B cell (primary cell): ENCODE results near the gene CCR5AS.

Experiments
- ATAC-seq: fragments of 200-7000 bp; cut with Tn5 transposase; one replicate; pipeline ENCODE4 v1.10.0; 2021; ENCODE audit warnings: low read depth, mild to moderate bottlenecking, moderate number of reproducible peaks, moderate library complexity
- CTCF ChIA-PET: fragments of 350-600 bp; sonication (Branson Sonifier 250); formaldehyde crosslinking; loops from one replicate; lab custom pipeline; 2021; ENCODE audit warnings: antibody characterized with exemption, inconsistent platforms; lab: Charles Lee
- POLR2A ChIA-PET: fragments of 350-600 bp; sonication (Branson Sonifier 250); formaldehyde crosslinking; loops from one replicate; lab custom pipeline; 2021; ENCODE audit warnings: antibody characterized with exemption; lab: Charles Lee
- DNase-seq: peaks from one replicate; pipeline ENCODE4 v3.0.0; 2013
- H2AFZ ChIP-seq: 2 replicates; pipeline ENCODE4 v1.6.1; 2012; ENCODE audit warnings: mild to moderate bottlenecking, low read depth, low read length; ENCODE audit not compliant: insufficient read depth, poor library complexity, severe bottlenecking
- H3K27ac ChIP-seq, 2 donors: 1 replicate in 1 of 2; 2 replicates in 1 of 2; pipeline ENCODE4 v1.5.1; 2012 to 2013; ENCODE audit warnings: low read length in 2 of 2, mild to moderate bottlenecking in 2 of 2, moderate library complexity in 1 of 2
- H3K27me3 ChIP-seq, 4 experiments: fragments of 200-600 bp in 1 of 4; sonication (generic) in 1 of 4; replicated peaks in 1 of 4; 1 replicate in 2 of 4; 2 replicates in 2 of 4; pipeline versions ENCODE4 v1.6.1 to v1.7.0; 2013 to 2016; ENCODE audit warnings: low read length in 3 of 4, mild to moderate bottlenecking in 2 of 4, mixed read lengths in 1 of 4, moderate library complexity in 1 of 4; ENCODE audit not compliant: insufficient read depth in 4 of 4, control insufficient read depth in 3 of 4; ENCODE audit errors: control extremely low read depth in 1 of 4
- H3K36me3 ChIP-seq, 2 experiments: replicated peaks in 1 of 2; 1 replicate in 1 of 2; 2 replicates in 1 of 2; pipeline versions ENCODE4 v1.6.1 to v1.7.1; 2013; ENCODE audit warnings: low read length in 1 of 2; ENCODE audit not compliant: insufficient read depth in 2 of 2, control insufficient read depth in 1 of 2; ENCODE audit errors: control extremely low read depth in 1 of 2, extremely low read depth in 1 of 2
- H3K4me1 ChIP-seq, 2 donors: fragments of 200-600 bp in 1 of 2; sonication (generic) in 1 of 2; 1 replicate in 1 of 2; 2 replicates in 1 of 2; pipeline versions ENCODE4 v1.5.1 to v1.6.1; 2013 to 2017; ENCODE audit warnings: low read length in 2 of 2; ENCODE audit not compliant: control insufficient read depth in 2 of 2, insufficient read depth in 2 of 2
- H3K4me2 ChIP-seq: replicated peaks from 2 replicates; pipeline ENCODE3; 2012; ENCODE audit warnings: mild to moderate bottlenecking, low read depth, low read length; ENCODE audit not compliant: poor library complexity, severe bottlenecking
- H3K4me3 ChIP-seq, 5 experiments: fragments of 200-600 bp in 1 of 5; sonication (generic) in 1 of 5; 1 replicate in 3 of 5; 2 replicates in 2 of 5; pipeline versions ENCODE4 v1.5.1 to v1.7.0; 2011 to 2016; ENCODE audit warnings: low read length in 4 of 5, mild to moderate bottlenecking in 4 of 5, low read depth in 2 of 5, control low read depth in 1 of 5, moderate library complexity in 1 of 5; ENCODE audit not compliant: insufficient read depth in 1 of 5; ENCODE audit errors: control extremely low read depth in 1 of 5, extremely low read depth in 1 of 5
- H3K79me2 ChIP-seq: fragments of 200-600 bp; sonication (generic); one replicate; pipeline ENCODE4 v1.6.0; 2016; ENCODE audit warnings: low read length; ENCODE audit not compliant: control insufficient read depth, insufficient read depth
- H3K9ac ChIP-seq: fragments of 200-600 bp; sonication (generic); 2 replicates; pipeline ENCODE4 v1.6.1; 2017; ENCODE audit warnings: mild to moderate bottlenecking, low read length, moderate library complexity
- H3K9me3 ChIP-seq, 3 donors: one replicate each; pipeline versions ENCODE4 v1.6.1 to v1.7.1; 2013; ENCODE audit warnings: low read length in 2 of 3; ENCODE audit not compliant: control insufficient read depth in 2 of 3, insufficient read depth in 1 of 3; ENCODE audit errors: control extremely low read depth in 1 of 3
- H4K20me1 ChIP-seq: 2 replicates; pipeline ENCODE4 v1.6.0; 2012; ENCODE audit warnings: mild to moderate bottlenecking, low read length; ENCODE audit not compliant: insufficient read depth, control insufficient read depth, poor library complexity, severe bottlenecking
- H3K27ac Mint-ChIP-seq: one replicate; pipeline ENCODE4 v1.8.0; 2021; ENCODE audit warnings: mixed read lengths
- H3K27me3 Mint-ChIP-seq: one replicate; pipeline ENCODE4 v1.8.0; 2021; ENCODE audit warnings: mixed read lengths
- H3K4me1 Mint-ChIP-seq: one replicate; pipeline ENCODE4 v1.8.0; 2021; ENCODE audit warnings: mixed read lengths
- H3K4me3 Mint-ChIP-seq: one replicate; pipeline ENCODE4 v1.8.0; 2021; ENCODE audit warnings: mixed read lengths
- H3K9me3 Mint-ChIP-seq: one replicate; pipeline ENCODE4 v1.8.0; 2022; ENCODE audit warnings: mixed read lengths; ENCODE audit not compliant: insufficient read depth
- EZH2 ChIP-seq: IDR thresholded peaks from 2 replicates; pipeline ENCODE4 v1.6.1; 2012; ENCODE audit warnings: borderline replicate concordance, low read depth, mild to moderate bottlenecking, moderate library complexity, low read length; ENCODE audit not compliant: insufficient read depth, poor library complexity, severe bottlenecking
- WGBS: methylation state at CpG from one replicate; pipeline ENCODE4 v1.1.5; 2013; ENCODE audit warnings: missing lambda C conversion rate; ENCODE audit not compliant: insufficient coverage; 5-methylcytosine and 5-hydroxymethylcytosine counted together
- intact Hi-C: fragments of 100-400 bp; cut with micrococcal nuclease; formaldehyde crosslinking; loops from one replicate; pipeline ENCODE4 v1.10.0; 2022
- TF ChIP-seq, protein P1 (sequence below): fragments of 200-600 bp; IDR thresholded peaks from one replicate; pipeline ENCODE4 v1.8.0; 2022; ENCODE audit warnings: antibody characterized with exemption, mild to moderate bottlenecking

The CCR5AS gene

DNA sequence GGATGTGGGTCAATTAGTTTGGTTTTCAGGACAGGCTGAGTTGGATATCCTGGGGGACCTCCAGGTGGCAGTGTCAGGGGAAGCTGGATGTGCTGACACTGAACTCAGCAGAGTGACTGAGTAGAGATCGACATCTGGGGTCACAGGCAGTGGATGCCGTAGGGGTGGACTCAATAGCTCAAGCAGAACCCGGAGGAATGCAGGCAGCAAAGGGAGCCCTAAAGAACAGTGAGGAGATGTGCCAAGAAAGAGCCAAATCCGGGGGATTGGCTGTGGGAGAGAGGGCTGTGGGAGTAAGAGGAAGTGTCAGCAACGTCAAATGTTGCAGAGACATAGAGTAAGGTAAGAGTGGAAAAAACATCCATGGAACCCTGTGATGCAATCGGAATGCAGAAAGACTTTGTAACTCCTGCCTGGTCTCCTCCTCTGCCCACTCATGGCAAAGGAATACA lies 11.6 kb downstream of the CCR5AS start:
- H3K27ac Mint-ChIP-seq: no peak overlapping the region

DNA sequence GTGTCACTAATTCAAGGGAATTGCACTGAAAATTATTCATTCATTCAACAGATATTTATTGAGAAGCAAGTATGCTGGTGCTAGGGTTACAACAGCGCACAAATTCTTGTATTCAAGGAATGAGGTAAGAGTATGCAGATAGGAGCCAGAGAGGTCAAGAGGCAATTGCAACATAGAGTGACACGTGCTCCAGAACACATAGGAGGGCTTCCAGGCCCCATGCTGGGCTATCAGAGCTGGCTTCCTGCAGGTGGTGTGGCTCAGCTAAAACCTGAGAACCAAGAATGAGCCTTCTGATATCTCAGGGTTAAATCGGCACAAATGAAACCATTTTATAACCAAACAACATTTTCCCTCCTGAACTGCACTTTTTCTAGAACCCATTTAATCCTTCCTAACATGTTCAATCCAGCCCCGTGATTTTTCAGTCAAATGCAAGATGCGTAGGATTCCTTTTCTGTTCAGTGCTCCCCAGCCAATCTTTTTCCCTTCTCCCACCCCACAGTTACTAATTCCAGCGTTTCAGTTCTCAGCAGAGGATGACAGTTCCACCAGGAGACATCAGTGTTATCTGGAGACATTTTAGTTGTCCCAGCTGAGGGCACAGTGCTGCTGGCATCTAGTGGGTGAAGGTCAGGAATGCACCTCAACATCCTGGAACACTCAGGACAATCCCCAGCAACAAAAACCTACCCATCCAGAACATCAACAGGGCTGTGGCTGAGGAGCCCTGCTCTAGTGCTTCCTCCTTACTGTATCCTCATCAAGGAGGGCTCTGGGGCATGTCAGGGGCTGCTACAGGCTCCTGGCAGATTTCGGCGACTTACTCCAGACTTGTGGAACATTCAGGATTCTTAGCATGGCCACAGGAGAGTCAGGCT lies 13.1 kb downstream of the CCR5AS start:
- no peaks in the 10 kb centered on the region for H3K36me3 ChIP-seq
- POLR2A ChIA-PET: no interaction called here
- Mint-ChIP-seq H3K27ac (no peak overlapping the region), H3K27me3 (no peaks in the 10 kb centered on the region), H3K4me3 (no peak overlapping the region), H3K4me1 (peaks cover 24% of the 10 kb centered on the region), H3K9me3 (no peaks in the 10 kb centered on the region)
- H3K79me2 ChIP-seq: no peaks in the 10 kb centered on the region
- no peak overlapping the region for H3K9ac ChIP-seq
- TF ChIP-seq, protein P1, sequence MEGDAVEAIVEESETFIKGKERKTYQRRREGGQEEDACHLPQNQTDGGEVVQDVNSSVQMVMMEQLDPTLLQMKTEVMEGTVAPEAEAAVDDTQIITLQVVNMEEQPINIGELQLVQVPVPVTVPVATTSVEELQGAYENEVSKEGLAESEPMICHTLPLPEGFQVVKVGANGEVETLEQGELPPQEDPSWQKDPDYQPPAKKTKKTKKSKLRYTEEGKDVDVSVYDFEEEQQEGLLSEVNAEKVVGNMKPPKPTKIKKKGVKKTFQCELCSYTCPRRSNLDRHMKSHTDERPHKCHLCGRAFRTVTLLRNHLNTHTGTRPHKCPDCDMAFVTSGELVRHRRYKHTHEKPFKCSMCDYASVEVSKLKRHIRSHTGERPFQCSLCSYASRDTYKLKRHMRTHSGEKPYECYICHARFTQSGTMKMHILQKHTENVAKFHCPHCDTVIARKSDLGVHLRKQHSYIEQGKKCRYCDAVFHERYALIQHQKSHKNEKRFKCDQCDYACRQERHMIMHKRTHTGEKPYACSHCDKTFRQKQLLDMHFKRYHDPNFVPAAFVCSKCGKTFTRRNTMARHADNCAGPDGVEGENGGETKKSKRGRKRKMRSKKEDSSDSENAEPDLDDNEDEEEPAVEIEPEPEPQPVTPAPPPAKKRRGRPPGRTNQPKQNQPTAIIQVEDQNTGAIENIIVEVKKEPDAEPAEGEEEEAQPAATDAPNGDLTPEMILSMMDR: no peak
- no peak for TF ChIP-seq EZH2
- H3K9me3 ChIP-seq: no peaks in the 10 kb centered on the region
- peaks cover 10 to 16% of the 10 kb centered on the region in 2 donors for H3K4me1 ChIP-seq
- H3K27ac ChIP-seq: no peak overlapping the region
- no peak for DNase-seq
- H3K27me3 ChIP-seq: no peaks in the 10 kb centered on the region
- 86% methylated on average over 7 of the region's 8 CpGs for WGBS
- ATAC-seq: no peak
- H3K4me2 ChIP-seq: no peak overlapping the region
- CTCF ChIA-PET: no interaction called here
- intact Hi-C loops: no loop called here
- no peak overlapping the region for H2AFZ ChIP-seq
- H4K20me1 ChIP-seq: no peaks in the 10 kb centered on the region
- H3K4me3 ChIP-seq: no peak overlapping the region

More for the DNA sequence above, 11.6 kb downstream of the CCR5AS start:
- Mint-ChIP-seq H3K4me3 (no peak overlapping the region), H3K4me1 (peaks cover 24% of the 10 kb centered on the region), H3K9me3 (no peaks in the 10 kb centered on the region), H3K27me3 (no peaks in the 10 kb centered on the region)
- Histone ChIP-seq H3K4me2 (no peak overlapping the region), H3K9ac (no peak overlapping the region), H3K4me1 (peaks cover 10 to 16% of the 10 kb centered on the region in 2 donors), H2AFZ (no peak overlapping the region), H3K27me3 (no peaks in the 10 kb centered on the region), H3K36me3 (no peaks in the 10 kb centered on the region), H3K4me3 (no peak overlapping the region), H3K9me3 (no peaks in the 10 kb centered on the region), H3K27ac (no peak overlapping the region), H3K79me2 (no peaks in the 10 kb centered on the region), H4K20me1 (no peaks in the 10 kb centered on the region)
- POLR2A ChIA-PET: no interaction called here
- intact Hi-C loops: no loop called here
- CTCF ChIA-PET: no interaction called here
- 72% methylated on average over 6 of the region's 6 CpGs for WGBS
- no peak for TF ChIP-seq EZH2
- TF ChIP-seq, protein P1: no peak
- DNase-seq: no peak
- ATAC-seq: no peak
